K562 (cell line): ENCODE results near the gene USP13. TPM values are rescaled to one million over a fixed set of nuclear protein-coding genes. Genes with fewer than 3 reads are reported as not detected.

ENCODE experiments used
- CSDE1 ChIP-seq, 2 experiments: fragments of 450-650 bp; IDR thresholded peaks; 2 replicates each; pipeline ENCODE4 v1.6.1; 2016; ENCODE audit warnings: mild to moderate bottlenecking in 1 of 2
- E2F5 ChIP-seq: sonication (generic); formaldehyde crosslinking; IDR thresholded peaks from 2 replicates; pipeline ENCODE4 v1.8.0; 2022; ENCODE audit warnings: mild to moderate bottlenecking, missing genetic modification reagents
- E2F8 ChIP-seq: fragments of 450-650 bp; IDR thresholded peaks from 2 replicates; pipeline ENCODE4 v1.7.1; 2018; ENCODE audit warnings: mild to moderate bottlenecking, low read depth; ENCODE audit not compliant: partially characterized antibody
- HMGXB4 ChIP-seq: sonication (generic); formaldehyde crosslinking; IDR thresholded peaks from 2 replicates; pipeline ENCODE4 v1.8.1; 2023; ENCODE audit warnings: mild to moderate bottlenecking, missing genetic modification reagents
- MNT ChIP-seq, 2 experiments: fragments of 450-650 bp; conservative IDR thresholded peaks; 2 replicates each; pipeline ENCODE4 v1.6.1; 2017; ENCODE audit warnings: mild to moderate bottlenecking in 2 of 2, moderate library complexity in 2 of 2
- STAT5A ChIP-seq: IDR thresholded peaks from 2 replicates; pipeline ENCODE4 v1.6.1; 2012; ENCODE audit warnings: low read length, inconsistent platforms, borderline replicate concordance
- TRIM24 ChIP-seq, 2 experiments: fragments of 450-650 bp; IDR thresholded peaks; 2 replicates each; pipeline ENCODE4 v1.6.1; 2016
- XRCC5 ChIP-seq: fragments of 200-400 bp; formaldehyde crosslinking; IDR thresholded peaks from 2 replicates; pipeline ENCODE4 v1.6.1; 2017; ENCODE audit warnings: low read depth, mild to moderate bottlenecking, low read length
- ZNF318 ChIP-seq, 2 experiments: fragments of 450-650 bp; IDR thresholded peaks; 2 replicates each; pipeline ENCODE4 v1.6.1; 2016; ENCODE audit warnings: mild to moderate bottlenecking in 2 of 2, borderline replicate concordance in 1 of 2, low read depth in 1 of 2, moderate library complexity in 1 of 2
- polyA plus RNA-seq, 8 experiments: library from polyadenylated mRNA; depleted of rRNA in 4 of 8; stranded (reverse) in 5 of 8; unstranded in 3 of 8; fragments of >200 nt; fragmentation: Nextera tagmentation in 2 of 8; fragmentation: Illumina TruSeq in 1 of 8; extraction: Ambion mirVana in 2 of 8; extraction: Trizol in 1 of 8; gene quantifications; 2 replicates each; pipeline versions ENCODE4 v1.2.1 to v1.2.3, GENCODE V29; 2011 to 2014; ENCODE audit warnings: inconsistent platforms in 1 of 8, missing spikeins in 1 of 8
- total RNA-seq, 7 experiments: library from RNA; depleted of rRNA in 6 of 7; stranded (reverse); fragments of >200 nt in 6 of 7; fragmentation: Illumina TruSeq in 2 of 7; extraction: Trizol in 2 of 7; gene quantifications; 2 replicates each; pipeline versions ENCODE4 v1.2.1 to v1.2.3, GENCODE V29; 2011 to 2021; ENCODE audit warnings: low replicate concordance in 1 of 7

USP13 gene
- total and polyA plus RNA-seq, 9 of the 15 experiments (the other 6 are each of a cell fraction or from before 2014, with no cell fraction given) = 0.11 to 2.3 (median 0.51) TPM

GRCh38 chr3:179604321-179605078, 48.3 kb upstream of the USP13 start, which contains the start of the genes MRPL47 and NDUFB5 (continued):
- no peak for TF ChIP-seq ZNF318 (IDR thresholded peaks at IDR 0.05; ENCODE audit: borderline replicate concordance in 1 of 2, low read depth in 1 of 2)
- peak in 1 of 2 experiments; percentile 61; a peak in 1 of 4 replicates for TF ChIP-seq CSDE1 (IDR thresholded peaks at IDR 0.05)
- TF ChIP-seq TRIM24 (IDR thresholded peaks at IDR 0.05) = no peak
- peak; percentile 58 to 81 for TF ChIP-seq MNT (conservative IDR thresholded peaks at IDR 0.05)
- no peak for TF ChIP-seq HMGXB4 (CRISPR knock-in tag)
- no peak for TF ChIP-seq STAT5A
- peak; percentile 12; the same call in 1 of the 2 replicates for TF ChIP-seq E2F5 (CRISPR knock-in tag)
- TF ChIP-seq XRCC5 = no peak
- peak; percentile 90 for TF ChIP-seq E2F8
